Activated T-cell treated with anti-CD3 and anti-CD28 coated beads, Interleukin-2, amount 50 U/mL, for 4 hours (primary cell): ENCODE results near the gene HSP90B1. TPM values are rescaled to one million over a fixed set of nuclear protein-coding genes. Genes with fewer than 3 reads are reported as not detected.

Source experiments
- ATAC-seq, 2 donors: fragments of 200-7000 bp; cut with Tn5 transposase; one replicate each; pipeline ENCODE4 v1.10.0; 2021
- DNase-seq: peaks from one replicate; pipeline ENCODE4 v3.0.0-alpha.2; 2020
- H3K27me3 Mint-ChIP-seq: one replicate; pipeline ENCODE4 v1.8.0; 2021; ENCODE audit warnings: low read depth, mixed read lengths
- H3K36me3 Mint-ChIP-seq: one replicate; pipeline ENCODE4 v1.8.0; 2022; ENCODE audit warnings: mixed read lengths; ENCODE audit not compliant: insufficient read depth
- H3K4me1 Mint-ChIP-seq: one replicate; pipeline ENCODE4 v1.8.0; 2021; ENCODE audit warnings: low read depth, mixed read lengths
- H3K4me3 Mint-ChIP-seq: one replicate; pipeline ENCODE4 v1.8.0; 2021; ENCODE audit warnings: mild to moderate bottlenecking, moderate library complexity, mixed read lengths
- H3K9me3 Mint-ChIP-seq: one replicate; pipeline ENCODE4 v1.8.0; 2021; ENCODE audit warnings: mixed read lengths
- total RNA-seq, 3 donors: library from RNA; stranded (reverse); gene quantifications; one replicate each; pipeline ENCODE4 v1.2.1, GENCODE V29; 2021

HSP90B1 gene
- total RNA-seq, 3 donors from 2014 or later: 422 to 538 (median 503) TPM

GRCh38 chr12:103912069-103912468 lies 18.1 kb upstream of the HSP90B1 start:
- Mint-ChIP-seq H3K4me1 (peaks cover 14% of the 10 kb centered on the region), H3K4me3 (no peak overlapping the region), H3K36me3 (no peaks in the 10 kb centered on the region), H3K9me3 (no peaks in the 10 kb centered on the region), H3K27me3 (no peaks in the 10 kb centered on the region)
- ATAC-seq (no peak), DNase-seq (no peak)

GRCh38 chr12:103913100-103913499 lies 17.1 kb upstream of the HSP90B1 start:
- Mint-ChIP-seq H3K4me1 (peaks cover 8% of the 10 kb centered on the region), H3K9me3 (peaks cover 5% of the 10 kb centered on the region), H3K36me3 (peaks cover 2% of the 10 kb centered on the region), H3K27me3 (no peaks in the 10 kb centered on the region), H3K4me3 (no peak overlapping the region)
- ATAC-seq (no peak), DNase-seq (no peak)

GRCh38 chr12:103915306-103915705 lies 14.9 kb upstream of the HSP90B1 start:
- no peak for ATAC-seq
- H3K27me3 Mint-ChIP-seq: no peaks in the 10 kb centered on the region
- no peak for DNase-seq
- peaks cover 2% of the 10 kb centered on the region for H3K36me3 Mint-ChIP-seq
- H3K4me3 Mint-ChIP-seq: no peak overlapping the region
- H3K4me1 Mint-ChIP-seq: no peaks in the 10 kb centered on the region
- peaks cover 5% of the 10 kb centered on the region for H3K9me3 Mint-ChIP-seq

GRCh38 chr12:103917873-103918272 lies 12.3 kb upstream of the HSP90B1 start:
- peaks cover 2% of the 10 kb centered on the region for H3K36me3 Mint-ChIP-seq
- peaks cover 5% of the 10 kb centered on the region for H3K9me3 Mint-ChIP-seq
- H3K4me1 Mint-ChIP-seq: no peaks in the 10 kb centered on the region
- no peak for ATAC-seq
- H3K27me3 Mint-ChIP-seq: no peaks in the 10 kb centered on the region
- no peak for DNase-seq
- H3K4me3 Mint-ChIP-seq: no peak overlapping the region

GRCh38 chr12:103924761-103925641 lies 5.2 kb upstream of the HSP90B1 start:
- peaks cover 36% of the 10 kb centered on the region for H3K4me1 Mint-ChIP-seq
- H3K36me3 Mint-ChIP-seq: no peaks in the 10 kb centered on the region
- ATAC-seq (peak; percentile 29 to 33), DNase-seq (peak; percentile 28)
- no peaks in the 10 kb centered on the region for H3K9me3 Mint-ChIP-seq
- no peaks in the 10 kb centered on the region for H3K27me3 Mint-ChIP-seq
- H3K4me3 Mint-ChIP-seq: peak overlapping the region; percentile 11

- ATAC-seq: peak in 1 of 2 donors; percentile 0
- Mint-ChIP-seq H3K27me3 (no peaks in the 10 kb centered on the region), H3K4me1 (peaks cover 61% of the 10 kb centered on the region), H3K36me3 (peaks cover 20% of the 10 kb centered on the region), H3K9me3 (no peaks in the 10 kb centered on the region), H3K4me3 (peak overlapping the region; percentile 91)
- DNase-seq: peak; percentile 25
Observed at GRCh38 chr12:103928682-103929045, 1.5 kb upstream of the HSP90B1 start.

GRCh38 chr12:103929046-103929783 lies 995 bp upstream of the HSP90B1 start:
- ATAC-seq (peak; percentile 54 to 59), DNase-seq (peak; percentile 76)
- peaks cover 22% of the 10 kb centered on the region for H3K36me3 Mint-ChIP-seq
- no peaks in the 10 kb centered on the region for H3K27me3 Mint-ChIP-seq
- peaks cover 63% of the 10 kb centered on the region for H3K4me1 Mint-ChIP-seq
- H3K9me3 Mint-ChIP-seq: no peaks in the 10 kb centered on the region
- H3K4me3 Mint-ChIP-seq: peak overlapping the region; percentile 91

GRCh38 chr12:103929784-103930033 lies 501 bp upstream of the HSP90B1 start:
- H3K27me3 Mint-ChIP-seq: no peaks in the 10 kb centered on the region
- peaks cover 25% of the 10 kb centered on the region for H3K36me3 Mint-ChIP-seq
- H3K9me3 Mint-ChIP-seq: no peaks in the 10 kb centered on the region
- ATAC-seq (no peak), DNase-seq (no peak)
- peak overlapping the region; percentile 91 for H3K4me3 Mint-ChIP-seq
- H3K4me1 Mint-ChIP-seq: peaks cover 64% of the 10 kb centered on the region

- peaks cover 37% of the 10 kb centered on the region for H3K36me3 Mint-ChIP-seq
- peaks cover 68% of the 10 kb centered on the region for H3K4me1 Mint-ChIP-seq
Observed at GRCh38 chr12:103930787-103931735, 851 bp downstream of the HSP90B1 start.

GRCh38 chr12:103933237-103933636 lies 3.0 kb downstream of the HSP90B1 start:
- no peak for ATAC-seq
- no peak overlapping the region for H3K4me3 Mint-ChIP-seq
- peaks cover 40% of the 10 kb centered on the region for H3K36me3 Mint-ChIP-seq
- H3K4me1 Mint-ChIP-seq: peaks cover 64% of the 10 kb centered on the region
- H3K9me3 Mint-ChIP-seq: no peaks in the 10 kb centered on the region
- H3K27me3 Mint-ChIP-seq: no peaks in the 10 kb centered on the region
- no peak for DNase-seq

More at GRCh38 chr12:103930787-103931735, 851 bp downstream of the HSP90B1 start:
- H3K27me3 Mint-ChIP-seq: no peaks in the 10 kb centered on the region
- ATAC-seq (no peak), DNase-seq (peak; percentile 7)
- H3K4me3 Mint-ChIP-seq: peak overlapping the region; percentile 91
- no peaks in the 10 kb centered on the region for H3K9me3 Mint-ChIP-seq

GRCh38 chr12:103936679-103937078 lies 6.5 kb downstream of the HSP90B1 start:
- DNase-seq (no peak), ATAC-seq (no peak)
- H3K27me3 Mint-ChIP-seq: no peaks in the 10 kb centered on the region
- H3K36me3 Mint-ChIP-seq: peaks cover 58% of the 10 kb centered on the region
- no peak overlapping the region for H3K4me3 Mint-ChIP-seq
- peaks cover 57% of the 10 kb centered on the region for H3K4me1 Mint-ChIP-seq
- no peaks in the 10 kb centered on the region for H3K9me3 Mint-ChIP-seq

GRCh38 chr12:103944964-103945363 lies 14.8 kb downstream of the HSP90B1 start:
- H3K27me3 Mint-ChIP-seq: no peaks in the 10 kb centered on the region
- H3K9me3 Mint-ChIP-seq: no peaks in the 10 kb centered on the region
- peaks cover 22% of the 10 kb centered on the region for H3K4me1 Mint-ChIP-seq
- ATAC-seq (peak; percentile 46 to 78), DNase-seq (no peak)
- no peak overlapping the region for H3K4me3 Mint-ChIP-seq
- peaks cover 66% of the 10 kb centered on the region for H3K36me3 Mint-ChIP-seq

- Mint-ChIP-seq H3K4me1 (peaks cover 24% of the 10 kb centered on the region), H3K36me3 (peaks cover 50% of the 10 kb centered on the region), H3K27me3 (no peaks in the 10 kb centered on the region), H3K9me3 (no peaks in the 10 kb centered on the region), H3K4me3 (no peak overlapping the region)
- no peak for ATAC-seq
- DNase-seq: no peak
Observed at GRCh38 chr12:103947871-103948555, 17.8 kb downstream of the HSP90B1 start.
